Caco-2 (cell line): Measurements from ENCODE around the gene ZDHHC14. TPM values are rescaled to one million over a fixed set of nuclear protein-coding genes. Genes with fewer than 3 reads are reported as not detected.

Experiments
- BruUV-seq: library from RNA; stranded (reverse); fragments of 400-500 nt; replicated peaks from 2 replicates; lab custom pipeline; 2021; lab: Mats Ljungman, UMichigan
- CTCF ChIA-PET: fragments of 300-600 bp; sonication (Branson Sonifier 250); formaldehyde crosslinking; loops from one replicate; lab custom pipeline; 2022; ENCODE audit warnings: antibody characterized with exemption; lab: Charles Lee
- POLR2A ChIA-PET: fragments of 300-600 bp; sonication (Branson Sonifier 250); formaldehyde crosslinking; loops from one replicate; lab custom pipeline; 2022; ENCODE audit warnings: antibody characterized with exemption; lab: Charles Lee
- DNase-seq, 2 experiments: peaks; one replicate each; pipeline versions ENCODE4 v3.0.0 to v3.0.0-alpha.2; 2020 to 2022
- H3K27me3 ChIP-seq: replicated peaks from 2 replicates; pipeline ENCODE4 v1.6.0; 2011; ENCODE audit warnings: low read length; ENCODE audit not compliant: control insufficient read depth, insufficient read depth
- H3K36me3 ChIP-seq: 2 replicates; pipeline ENCODE4 v1.5.1; 2011; ENCODE audit warnings: low read length; ENCODE audit not compliant: control insufficient read depth, insufficient read depth
- H3K4me1 ChIP-seq: fragments of 250-450 bp; sonication (Bioruptor Pico); 2 replicates; pipeline ENCODE4 v1.5.1; 2020; ENCODE audit warnings: mild to moderate bottlenecking
- H3K4me3 ChIP-seq: 2 replicates; pipeline ENCODE4 v1.5.1; 2011; ENCODE audit warnings: low read depth, mild to moderate bottlenecking, control low read depth, low read length
- H3K9me3 ChIP-seq: fragments of 250-450 bp; sonication (Bioruptor Pico); 2 replicates; pipeline ENCODE4 v1.5.1; 2020; ENCODE audit warnings: mild to moderate bottlenecking, moderate library complexity
- H3K27ac Mint-ChIP-seq: one replicate; pipeline ENCODE4 v1.8.0; 2022; ENCODE audit warnings: mixed read lengths; ENCODE audit not compliant: unreplicated experiment
- H3K27me3 Mint-ChIP-seq: one replicate; pipeline ENCODE4 v1.8.0; 2022; ENCODE audit warnings: mixed read lengths; ENCODE audit not compliant: insufficient read depth, unreplicated experiment
- H3K36me3 Mint-ChIP-seq: one replicate; pipeline ENCODE4 v1.8.0; 2022; ENCODE audit warnings: mild to moderate bottlenecking, mixed read lengths; ENCODE audit not compliant: insufficient read depth, unreplicated experiment
- H3K4me1 Mint-ChIP-seq: one replicate; pipeline ENCODE4 v1.8.0; 2022; ENCODE audit warnings: low read depth, mixed read lengths; ENCODE audit not compliant: unreplicated experiment
- H3K4me3 Mint-ChIP-seq: one replicate; pipeline ENCODE4 v1.8.0; 2022; ENCODE audit warnings: mild to moderate bottlenecking, moderate library complexity, mixed read lengths; ENCODE audit not compliant: unreplicated experiment
- H3K9me3 Mint-ChIP-seq: one replicate; pipeline ENCODE4 v1.8.0; 2022; ENCODE audit warnings: mixed read lengths; ENCODE audit not compliant: unreplicated experiment
- intact Hi-C: fragments of 100-400 bp; cut with micrococcal nuclease; formaldehyde crosslinking; loops from one replicate; pipeline ENCODE4 v1.10.0; 2022; ENCODE audit not compliant: unreplicated experiment
- total RNA-seq: library from RNA; stranded (reverse); gene quantifications from 2 replicates; pipeline ENCODE4 v1.2.3, GENCODE V29; 2022
- TF ChIP-seq, protein P1 (sequence below), 2 experiments: fragments of 200-600 bp in 1 of 2; IDR thresholded peaks; 1 replicate in 1 of 2; 2 replicates in 1 of 2; pipeline versions ENCODE4 v1.5.1 to v1.8.0; 2011 to 2022; ENCODE audit warnings: antibody characterized with exemption in 1 of 2, control low read depth in 1 of 2, inconsistent platforms in 1 of 2, low read depth in 1 of 2, low read length in 1 of 2, mild to moderate bottlenecking in 1 of 2, moderate library complexity in 1 of 2; ENCODE audit not compliant: insufficient read depth in 1 of 2, severe bottlenecking in 1 of 2, unreplicated experiment in 1 of 2

Gene ZDHHC14
- total RNA-seq, 1 experiment from 2014 or later = 22.1 TPM

DNA sequence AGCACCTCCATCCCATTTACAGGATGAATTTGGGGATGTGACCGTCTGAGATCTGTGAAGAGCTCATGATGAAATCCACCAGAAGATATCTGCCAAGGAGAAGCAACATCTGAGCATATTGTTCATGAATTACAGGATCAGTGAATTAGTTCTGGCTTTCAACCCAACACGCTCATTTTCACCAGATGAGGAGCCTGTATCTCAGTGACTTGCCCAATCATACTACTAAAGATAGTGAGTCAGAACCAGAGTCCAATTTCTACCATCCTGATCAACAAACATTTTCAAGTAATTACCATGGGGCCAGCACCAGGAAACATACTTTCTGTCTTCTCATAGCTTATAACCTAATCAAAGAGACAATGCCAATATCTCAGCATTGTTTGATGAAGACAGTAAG is 116.6 kb downstream of the ZDHHC14 start:
- intact Hi-C loops = no loop called here
- H3K9me3 ChIP-seq = no peaks in the 10 kb centered on the region; the same call in 1 of the 2 replicates
- Mint-ChIP-seq H3K27me3 (no peaks in the 10 kb centered on the region), H3K36me3 (peaks cover 15% of the 10 kb centered on the region), H3K4me3 (no peak overlapping the region), H3K4me1 (peaks cover 4% of the 10 kb centered on the region), H3K27ac (no peak overlapping the region), H3K9me3 (peaks cover 10% of the 10 kb centered on the region)
- ChIA-PET POLR2A (no interaction called here), CTCF (no interaction called here)
- no TSS peak for BruUV-seq
- H3K4me3 ChIP-seq = no peak overlapping the region
- no peak for DNase-seq
- no peaks in the 10 kb centered on the region for H3K4me1 ChIP-seq
- no peaks in the 10 kb centered on the region for H3K36me3 ChIP-seq
- TF ChIP-seq, protein P1, sequence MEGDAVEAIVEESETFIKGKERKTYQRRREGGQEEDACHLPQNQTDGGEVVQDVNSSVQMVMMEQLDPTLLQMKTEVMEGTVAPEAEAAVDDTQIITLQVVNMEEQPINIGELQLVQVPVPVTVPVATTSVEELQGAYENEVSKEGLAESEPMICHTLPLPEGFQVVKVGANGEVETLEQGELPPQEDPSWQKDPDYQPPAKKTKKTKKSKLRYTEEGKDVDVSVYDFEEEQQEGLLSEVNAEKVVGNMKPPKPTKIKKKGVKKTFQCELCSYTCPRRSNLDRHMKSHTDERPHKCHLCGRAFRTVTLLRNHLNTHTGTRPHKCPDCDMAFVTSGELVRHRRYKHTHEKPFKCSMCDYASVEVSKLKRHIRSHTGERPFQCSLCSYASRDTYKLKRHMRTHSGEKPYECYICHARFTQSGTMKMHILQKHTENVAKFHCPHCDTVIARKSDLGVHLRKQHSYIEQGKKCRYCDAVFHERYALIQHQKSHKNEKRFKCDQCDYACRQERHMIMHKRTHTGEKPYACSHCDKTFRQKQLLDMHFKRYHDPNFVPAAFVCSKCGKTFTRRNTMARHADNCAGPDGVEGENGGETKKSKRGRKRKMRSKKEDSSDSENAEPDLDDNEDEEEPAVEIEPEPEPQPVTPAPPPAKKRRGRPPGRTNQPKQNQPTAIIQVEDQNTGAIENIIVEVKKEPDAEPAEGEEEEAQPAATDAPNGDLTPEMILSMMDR (IDR thresholded peaks at IDR 0.05; ENCODE audit: insufficient read depth in 1 of 2, low read depth in 1 of 2, low read length in 1 of 2, severe bottlenecking in 1 of 2, unreplicated experiment in 1 of 2) = no peak
- H3K27me3 ChIP-seq = no peaks in the 10 kb centered on the region

- no peaks in the 10 kb centered on the region for H3K4me1 Mint-ChIP-seq
- no peaks in the 10 kb centered on the region for H3K27me3 Mint-ChIP-seq
- Histone ChIP-seq H3K9me3 (no peaks in the 10 kb centered on the region; the same call in 1 of the 2 replicates), H3K4me1 (no peaks in the 10 kb centered on the region), H3K27me3 (no peaks in the 10 kb centered on the region), H3K4me3 (no peak overlapping the region), H3K36me3 (no peaks in the 10 kb centered on the region)
- intact Hi-C loops = no loop called here
- TF ChIP-seq, protein P1 (IDR thresholded peaks at IDR 0.05; ENCODE audit: insufficient read depth in 1 of 2, low read depth in 1 of 2, low read length in 1 of 2, severe bottlenecking in 1 of 2, unreplicated experiment in 1 of 2) = no peak
- no peak overlapping the region for H3K27ac Mint-ChIP-seq
- H3K4me3 Mint-ChIP-seq = no peak overlapping the region
- ChIA-PET CTCF (no interaction called here), POLR2A (no interaction called here)
- DNase-seq = no peak
- peaks cover 10% of the 10 kb centered on the region for H3K9me3 Mint-ChIP-seq
- H3K36me3 Mint-ChIP-seq = peaks cover 18% of the 10 kb centered on the region
- no TSS peak for BruUV-seq
Observed at GRCh38 chr6:157498817-157499216, 117.8 kb downstream of the ZDHHC14 start.

GRCh38 chr6:157500022-157500421 is 119.0 kb downstream of the ZDHHC14 start:
- Histone ChIP-seq H3K27me3 (no peaks in the 10 kb centered on the region), H3K4me1 (no peaks in the 10 kb centered on the region), H3K36me3 (no peaks in the 10 kb centered on the region), H3K4me3 (no peak overlapping the region), H3K9me3 (peaks cover 4% of the 10 kb centered on the region)
- intact Hi-C loops = no loop called here
- peaks cover 10% of the 10 kb centered on the region for H3K9me3 Mint-ChIP-seq
- H3K36me3 Mint-ChIP-seq = peaks cover 18% of the 10 kb centered on the region
- H3K27ac Mint-ChIP-seq = no peak overlapping the region
- H3K4me3 Mint-ChIP-seq = no peak overlapping the region
- ChIA-PET CTCF (no interaction called here), POLR2A (no interaction called here)
- no TSS peak for BruUV-seq
- DNase-seq = no peak
- TF ChIP-seq, protein P1 (IDR thresholded peaks at IDR 0.05; ENCODE audit: insufficient read depth in 1 of 2, low read depth in 1 of 2, low read length in 1 of 2, severe bottlenecking in 1 of 2, unreplicated experiment in 1 of 2) = no peak
- no peaks in the 10 kb centered on the region for H3K27me3 Mint-ChIP-seq
- H3K4me1 Mint-ChIP-seq = no peaks in the 10 kb centered on the region
